Fibroblast of skin of right quadriceps (primary cell): ENCODE data around the gene LRBA.
"Not testable (repeated sequence)": the region's sequence is repeated elsewhere in the genome, so short reads cannot be mapped to it uniquely, and the experiment has no call there.

Experiments
- DNase-seq: peaks from one replicate; pipeline ENCODE4 v3.0.0-alpha.2; 2013

Gene LRBA

DNA sequence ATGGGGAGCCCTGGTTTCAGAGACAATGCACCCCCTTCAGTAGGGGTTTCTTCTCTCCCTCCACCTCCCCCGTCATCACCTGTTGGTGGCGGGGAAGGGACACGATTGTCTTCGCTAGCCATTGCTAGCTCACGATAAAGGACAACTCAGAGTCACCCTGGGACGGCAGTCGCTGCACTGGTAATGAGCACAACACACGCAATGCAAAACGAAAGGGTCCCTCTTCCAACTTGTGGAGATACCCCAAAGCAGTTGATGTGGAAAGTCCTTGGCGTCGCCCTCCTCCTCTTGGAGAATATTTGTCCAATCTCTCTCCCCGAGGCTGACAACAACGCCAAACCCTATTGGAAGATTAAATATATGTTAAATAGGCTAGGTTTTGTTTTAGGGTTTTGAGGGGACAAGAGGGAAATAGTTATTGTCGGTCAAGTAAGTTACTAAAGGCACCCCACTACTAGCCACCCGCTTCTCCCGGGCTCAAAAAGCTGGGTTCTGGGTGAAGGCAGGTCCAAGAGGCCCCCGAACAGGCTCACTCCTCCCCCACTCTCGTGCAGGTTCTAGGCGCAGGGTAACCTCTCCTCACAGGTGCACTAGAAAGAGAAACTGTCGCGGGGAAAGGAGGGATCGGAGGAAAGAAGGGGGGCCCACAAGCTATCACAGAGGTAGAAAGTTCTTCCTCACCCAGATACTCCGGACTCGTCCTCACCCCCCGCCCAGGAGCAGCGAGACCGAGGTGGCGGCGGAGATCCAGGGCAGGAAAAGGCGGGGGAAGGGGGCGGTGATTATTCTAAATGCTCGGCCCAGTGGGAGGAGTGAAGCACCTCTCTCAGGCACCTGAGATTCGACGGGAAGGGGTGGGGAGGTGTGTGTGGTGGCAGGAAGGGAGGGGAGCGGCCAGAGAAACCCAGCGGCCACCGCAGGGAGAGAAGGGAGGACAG is at the start of gene LRBA:
Gene LRBA (minus strand): TSS at position 764 of the 938 bp plus-strand sequence. CDS start 642 bp downstream, at position 122.
- peak; percentile 31 for DNase-seq

DNA sequence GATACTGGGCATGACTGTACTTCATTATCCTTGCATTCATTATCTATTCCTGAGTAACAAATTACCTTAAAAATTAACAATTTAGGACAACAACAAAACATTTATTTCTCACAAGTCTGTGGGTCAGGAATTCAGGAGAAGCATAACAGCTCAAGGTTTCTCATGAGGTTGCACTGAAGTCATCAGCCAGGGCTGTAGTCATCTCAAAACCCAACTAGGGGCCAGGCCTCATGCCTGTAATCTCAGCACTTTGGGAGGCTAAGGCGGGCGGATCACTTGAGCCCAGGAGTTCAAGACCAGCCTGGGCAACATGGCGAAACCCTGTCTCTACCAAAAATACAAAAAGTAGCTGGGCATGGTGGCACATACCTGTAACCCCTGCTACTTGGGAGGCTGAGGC is 48.1 kb upstream of the LRBA start:
- not testable (repeated sequence) for DNase-seq

DNA sequence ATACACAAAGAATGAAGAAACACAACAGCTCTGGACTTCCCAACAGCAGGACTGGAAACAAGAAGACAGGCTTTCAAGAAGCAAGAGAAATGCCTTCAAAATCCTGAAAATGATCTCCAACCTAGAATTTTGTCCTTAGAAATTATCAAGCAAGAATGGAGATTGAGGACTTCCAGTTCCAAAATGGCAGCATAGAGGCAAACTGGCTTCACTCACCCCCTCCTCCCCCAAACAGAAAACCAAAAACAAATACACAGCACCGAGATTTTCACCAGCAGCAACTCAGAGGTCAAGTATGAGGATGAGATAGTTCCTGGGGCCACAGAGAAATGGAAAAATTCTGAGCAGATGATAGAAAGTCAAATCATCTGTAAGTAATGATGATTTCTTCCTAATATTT is 40.5 kb upstream of the LRBA start:
- DNase-seq, result no peak

DNA sequence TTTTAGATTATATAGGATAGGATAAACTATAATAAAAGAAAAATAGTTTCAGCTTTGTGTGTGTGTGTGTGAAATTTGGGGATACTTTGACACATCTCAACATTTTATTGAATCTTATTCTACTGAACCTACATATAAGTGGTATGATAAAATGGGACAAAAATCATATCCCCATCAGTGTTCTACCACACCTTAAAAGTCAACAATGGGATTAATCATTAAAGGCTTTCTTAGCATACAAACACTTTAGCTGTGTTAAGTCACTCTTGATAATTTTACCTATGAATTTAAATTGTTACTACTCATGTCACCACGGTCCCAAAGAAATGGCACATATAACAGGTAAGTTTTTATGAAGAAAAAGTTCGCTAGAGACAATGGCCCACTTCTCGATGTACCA is 37.7 kb upstream of the LRBA start:
- no peak for DNase-seq

- no peak for DNase-seq
These were observed 34.4 kb upstream of the LRBA start for GRCh38 chr4:151049430-151049884.

GRCh38 chr4:151048913-151049312 is 33.8 kb upstream of the LRBA start:
- DNase-seq, result no peak

GRCh38 chr4:151046609-151047008 is 31.5 kb upstream of the LRBA start:
- no peak for DNase-seq

- no peak for DNase-seq
These were observed 30.8 kb upstream of the LRBA start for GRCh38 chr4:151045907-151046306.

- peak; percentile 3 for DNase-seq
These were observed 28.9 kb upstream of the LRBA start for GRCh38 chr4:151043803-151044515.

DNA sequence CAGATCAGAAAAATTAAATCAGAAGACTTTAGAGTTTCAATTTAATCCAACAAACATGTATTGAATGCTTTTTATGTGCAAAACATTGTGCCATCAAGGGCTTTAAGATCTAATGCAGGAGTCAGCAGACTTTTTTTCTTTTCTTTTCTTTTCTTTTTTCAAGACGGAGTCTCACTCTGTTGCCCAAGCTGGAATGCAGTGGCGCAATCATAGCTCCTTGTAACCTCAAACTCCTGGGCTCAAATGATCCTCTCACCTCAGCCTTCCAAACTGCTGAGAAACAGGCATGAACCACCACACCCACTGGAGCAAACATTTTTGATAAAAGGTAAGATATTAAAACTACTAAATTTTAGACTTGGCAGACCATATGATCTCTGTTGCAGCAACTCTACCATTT is 24.6 kb upstream of the LRBA start:
- DNase-seq, result no peak

GRCh38 chr4:151038452-151039157 is 23.5 kb upstream of the LRBA start:
- DNase-seq, result no peak

DNA sequence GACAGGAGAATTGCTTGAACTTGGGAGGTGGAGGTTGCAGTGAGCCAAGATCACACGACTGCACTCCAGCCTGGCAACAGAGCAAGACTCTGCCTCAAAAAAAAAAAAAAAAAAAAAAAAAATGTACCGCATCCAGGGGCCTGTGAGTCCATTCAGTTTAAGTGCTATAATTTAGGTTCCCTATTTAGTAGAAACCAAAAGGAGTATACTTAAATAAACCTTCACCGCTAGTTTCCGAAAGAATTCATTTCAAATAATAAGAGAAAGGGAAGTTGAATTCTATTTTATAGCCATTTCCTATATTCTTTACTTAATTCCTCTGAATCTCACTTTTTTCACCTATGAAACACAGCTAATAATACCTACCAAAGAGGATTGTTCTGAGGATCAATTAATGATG is 20.8 kb upstream of the LRBA start:
- no peak for DNase-seq

GRCh38 chr4:151035328-151035727 is 20.2 kb upstream of the LRBA start:
- DNase-seq, result no peak

- DNase-seq, result no peak
These were observed 19.7 kb upstream of the LRBA start for GRCh38 chr4:151034829-151035228.

- peak; percentile 61 for DNase-seq
These were observed 16.9 kb upstream of the LRBA start for GRCh38 chr4:151031831-151032605.

- DNase-seq, result no peak
These were observed 14.5 kb upstream of the LRBA start for GRCh38 chr4:151029537-151029936.

GRCh38 chr4:151029006-151029405 is 13.9 kb upstream of the LRBA start:
- not testable (repeated sequence) for DNase-seq

DNA sequence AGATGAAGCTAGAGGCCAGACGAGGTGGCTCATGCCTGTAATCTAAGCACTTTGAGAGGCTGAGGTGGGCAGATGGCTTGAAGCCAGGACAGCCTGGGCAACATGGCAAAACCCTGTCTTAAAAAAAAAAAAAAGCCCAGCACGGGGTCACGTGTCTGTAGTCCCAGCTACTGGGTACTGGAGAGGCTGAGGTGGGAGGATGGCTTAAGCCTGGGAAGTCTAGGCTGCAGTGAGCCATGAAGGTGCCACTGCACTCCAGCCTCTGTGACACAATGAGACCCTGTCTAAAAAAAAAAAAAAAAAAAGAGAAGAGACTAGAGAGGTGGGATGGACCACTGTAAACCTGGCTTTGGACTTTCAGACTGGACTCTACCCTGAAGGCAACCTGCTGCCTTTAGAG is 10.7 kb upstream of the LRBA start:
- no peak for DNase-seq

GRCh38 chr4:151022586-151022985 is 7.5 kb upstream of the LRBA start:
- no peak for DNase-seq

DNA sequence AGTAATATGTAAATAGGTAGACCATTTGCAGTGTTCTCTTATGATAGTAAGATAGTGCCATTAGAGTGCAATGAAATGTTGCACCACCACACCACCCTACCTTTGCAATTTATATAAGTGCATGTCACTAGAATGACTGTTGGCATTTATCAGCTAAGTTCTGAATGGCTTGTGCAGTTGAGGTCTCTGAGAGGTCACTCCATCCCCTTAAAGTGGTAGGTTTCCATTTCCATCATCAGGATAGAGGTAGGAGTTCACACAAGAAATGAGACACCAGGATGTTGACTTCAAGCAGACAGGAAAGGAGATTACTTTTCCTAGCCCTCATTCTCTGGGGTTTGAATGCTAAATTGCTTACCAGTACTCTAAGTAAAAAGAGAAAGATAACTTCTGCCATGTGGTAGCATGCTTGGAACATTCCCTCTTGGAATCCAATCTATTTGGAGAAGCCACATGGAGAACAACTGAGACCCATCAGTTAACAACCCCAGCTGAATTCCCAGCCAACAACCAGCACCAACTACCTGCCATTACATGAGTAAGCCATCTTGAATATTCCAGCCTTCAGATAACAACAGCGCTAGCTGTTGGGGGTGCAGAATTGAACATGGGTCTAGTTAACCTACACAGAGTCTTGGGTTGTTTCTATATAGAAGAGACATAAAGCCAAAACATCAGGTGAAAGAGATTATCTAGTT is 6.7 kb upstream of the LRBA start:
- no peak for DNase-seq

- peak; percentile 62 for DNase-seq
These were observed 619 bp upstream of the LRBA start for GRCh38 chr4:151015459-151016347.
